K562 (cell line): ENCODE results near the gene NPTXR. TPM values are rescaled to one million over a fixed set of nuclear protein-coding genes. Genes with fewer than 3 reads are reported as not detected.

Experiments used
- BRD9 ChIP-seq: fragments of 450-650 bp; IDR thresholded peaks from 2 replicates; pipeline ENCODE4 v1.6.1; 2018; ENCODE audit warnings: low read depth; ENCODE audit not compliant: partially characterized antibody
- ESRRB ChIP-seq: fragments of 250-450 bp; sonication (Bioruptor Pico); IDR thresholded peaks from 2 replicates; pipeline ENCODE4 v1.5.0; 2020; ENCODE audit warnings: mild to moderate bottlenecking, moderate library complexity, borderline replicate concordance
- ETV5 ChIP-seq: sonication (generic); formaldehyde crosslinking; IDR thresholded peaks from 2 replicates; pipeline ENCODE4 v1.4.0; 2020; ENCODE audit warnings: low read depth, mild to moderate bottlenecking, missing genetic modification reagents
- HMGN3 ChIP-seq: IDR thresholded peaks from 2 replicates; pipeline ENCODE4 v1.6.1; 2011; ENCODE audit warnings: borderline replicate concordance, low read depth, mild to moderate bottlenecking, mixed read lengths, low read length; ENCODE audit not compliant: insufficient read length; ENCODE audit errors: extremely low read depth
- JUN ChIP-seq, 2 experiments: sonication (generic) in 1 of 2; formaldehyde crosslinking in 1 of 2; IDR thresholded peaks; 2 replicates each; pipeline versions ENCODE4 v1.6.1 to v1.8.0; 2012 to 2022; ENCODE audit warnings: borderline replicate concordance in 2 of 2, mild to moderate bottlenecking in 2 of 2, improper control_type of control experiment in 1 of 2, low read depth in 1 of 2, low read length in 1 of 2, missing genetic modification reagents in 1 of 2
- JUND ChIP-seq, 2 experiments: IDR thresholded peaks; 2 replicates in 1 of 2; 3 replicates in 1 of 2; pipeline ENCODE4 v1.6.1; 2011; ENCODE audit warnings: borderline replicate concordance in 2 of 2, low read depth in 2 of 2, low read length in 2 of 2, improper control_type of control experiment in 1 of 2, missing biosample characterization in 1 of 2, missing genetic modification characterization in 1 of 2, missing genetic modification reagents in 1 of 2
- LARP7 ChIP-seq: fragments of 450-650 bp; IDR thresholded peaks from 2 replicates; pipeline ENCODE4 v1.6.1; 2016
- MLLT1 ChIP-seq, 2 experiments: fragments of 450-650 bp; IDR thresholded peaks; 2 replicates each; pipeline ENCODE4 v1.6.1; 2016
- MTA3 ChIP-seq: fragments of 450-650 bp; formaldehyde crosslinking; IDR thresholded peaks from 2 replicates; pipeline ENCODE4 v1.6.1; 2017; ENCODE audit warnings: mild to moderate bottlenecking, borderline replicate concordance
- NFATC3 ChIP-seq: fragments of 450-650 bp; IDR thresholded peaks from 2 replicates; pipeline ENCODE4 v1.6.1; 2017; ENCODE audit warnings: mild to moderate bottlenecking
- POU5F1 ChIP-seq: fragments of 150-350 bp; IDR thresholded peaks from 2 replicates; pipeline ENCODE4 v1.6.1; 2014; ENCODE audit warnings: borderline replicate concordance, low read length, low read depth, mild to moderate bottlenecking; ENCODE audit not compliant: partially characterized antibody
- RBM14 ChIP-seq: fragments of 200-400 bp; formaldehyde crosslinking; IDR thresholded peaks from 2 replicates; pipeline ENCODE4 v1.6.1; 2018; ENCODE audit warnings: low read depth, mild to moderate bottlenecking, low read length, moderate library complexity, borderline replicate concordance; ENCODE audit not compliant: insufficient read depth
- SMARCA4 ChIP-seq: fragments of 450-650 bp; IDR thresholded peaks from 2 replicates; pipeline ENCODE4 v1.6.1; 2016
- TAF15 ChIP-seq: fragments of 200-400 bp; formaldehyde crosslinking; IDR thresholded peaks from 2 replicates; pipeline ENCODE4 v1.6.1; 2017; ENCODE audit warnings: mild to moderate bottlenecking, low read depth, low read length, moderate library complexity
- ZNF174 ChIP-seq: fragments of 250-450 bp; sonication (Bioruptor Pico); IDR thresholded peaks from 2 replicates; pipeline ENCODE4 v1.4.0; 2020; ENCODE audit warnings: mild to moderate bottlenecking
- ZNF609 ChIP-seq: sonication (generic); formaldehyde crosslinking; IDR thresholded peaks from 2 replicates; pipeline ENCODE4 v1.8.1; 2023; ENCODE audit warnings: missing genetic modification reagents, mild to moderate bottlenecking, borderline replicate concordance
- ZNF740 ChIP-seq, 3 experiments: fragments of 200-800 bp in 1 of 3; sonication (Bioruptor generic) in 1 of 3; sonication (generic) in 1 of 3; formaldehyde crosslinking in 1 of 3; IDR thresholded peaks; 2 replicates each; pipeline versions ENCODE4 v1.6.1 to v1.8.0; 2016 to 2022; ENCODE audit warnings: mild to moderate bottlenecking in 2 of 3, missing compliant biosample characterization in 2 of 3, missing genetic modification characterization in 2 of 3, missing genetic modification reagents in 1 of 3
- ZNF79 ChIP-seq: fragments of 250-450 bp; sonication (Bioruptor Pico); IDR thresholded peaks from 2 replicates; pipeline ENCODE4 v1.4.0; 2020; ENCODE audit warnings: low read depth, mild to moderate bottlenecking, moderate library complexity
- polyA plus RNA-seq, 8 experiments: library from polyadenylated mRNA; depleted of rRNA in 4 of 8; stranded (reverse) in 5 of 8; unstranded in 3 of 8; fragments of >200 nt; fragmentation: Nextera tagmentation in 2 of 8; fragmentation: Illumina TruSeq in 1 of 8; extraction: Ambion mirVana in 2 of 8; extraction: Trizol in 1 of 8; gene quantifications; 2 replicates each; pipeline versions ENCODE4 v1.2.1 to v1.2.3, GENCODE V29; 2011 to 2014; ENCODE audit warnings: inconsistent platforms in 1 of 8, missing spikeins in 1 of 8
- total RNA-seq, 7 experiments: library from RNA; depleted of rRNA in 6 of 7; stranded (reverse); fragments of >200 nt in 6 of 7; fragmentation: Illumina TruSeq in 2 of 7; extraction: Trizol in 2 of 7; gene quantifications; 2 replicates each; pipeline versions ENCODE4 v1.2.1 to v1.2.3, GENCODE V29; 2011 to 2021; ENCODE audit warnings: low replicate concordance in 1 of 7

Gene NPTXR
- total and polyA plus RNA-seq, 9 of the 15 experiments (the other 6 are each of a cell fraction or from before 2014, with no cell fraction given), result 0.01 to 3.1 (median 1.1) TPM

- TF ChIP-seq JUND (IDR thresholded peaks at IDR 0.05; ENCODE audit: borderline replicate concordance, low read depth, low read length) (peak; percentile 23; the same call in 1 of the 2 replicates), JUND (tag; IDR thresholded peaks at IDR 0.05; ENCODE audit: borderline replicate concordance, low read depth, low read length) (no peak), MLLT1 (IDR thresholded peaks at IDR 0.05) (no peak), LARP7 (no peak), MTA3 (no peak), ZNF609 (no peak), BRD9 (no peak), ETV5 (CRISPR knock-in tag) (no peak), ZNF79 (CRISPR knock-in tag) (no peak), RBM14 (no peak), SMARCA4 (peak; percentile 42; the same call in 1 of the 2 replicates), TAF15 (no peak), ZNF740 (CRISPR knock-in tag; IDR thresholded peaks at IDR 0.05) (peak; percentile 87), ZNF740 (tag; IDR thresholded peaks at IDR 0.05) (no peak), JUN (IDR thresholded peaks at IDR 0.05; ENCODE audit: borderline replicate concordance, low read depth, low read length) (peak; percentile 22), JUN (CRISPR knock-in tag; IDR thresholded peaks at IDR 0.05; ENCODE audit: borderline replicate concordance) (no peak), ESRRB (CRISPR knock-in tag) (no peak), HMGN3 (no peak), POU5F1 (no peak), ZNF174 (CRISPR knock-in tag) (no peak), NFATC3 (no peak)
Observed at GRCh38 chr22:38850941-38851849, 7.4 kb upstream of the NPTXR start (continued).
